Liver (tissue), 9 donors: ENCODE measurements around the gene WASF2. TPM values are rescaled to one million over a fixed set of nuclear protein-coding genes. Genes with fewer than 3 reads are reported as not detected.

ENCODE experiments used
- DNase-seq: peaks from one replicate; pipeline ENCODE4 v3.0.0-alpha.2; 2017; ENCODE audit warnings: low spot score
- H3K27ac ChIP-seq, 2 donors: one replicate each; pipeline ENCODE4 v1.7.0; 2013; ENCODE audit warnings: inconsistent platforms in 2 of 2, low read length in 2 of 2, control low read depth in 1 of 2, low read depth in 1 of 2, mild to moderate bottlenecking in 1 of 2
- H3K27me3 ChIP-seq, 4 donors: one replicate each; pipeline versions ENCODE4 v1.6.1 to v1.7.0; 2013; ENCODE audit warnings: low read length in 3 of 4, inconsistent platforms in 1 of 4, mild to moderate bottlenecking in 1 of 4, moderate library complexity in 1 of 4; ENCODE audit not compliant: control insufficient read depth in 4 of 4, insufficient read depth in 4 of 4
- H3K36me3 ChIP-seq, 4 donors: one replicate each; pipeline versions ENCODE4 v1.6.1 to v1.7.0; 2013; ENCODE audit warnings: low read length in 3 of 4, mild to moderate bottlenecking in 3 of 4, low read depth in 1 of 4, moderate library complexity in 1 of 4; ENCODE audit not compliant: control insufficient read depth in 4 of 4, insufficient read depth in 3 of 4
- H3K4me1 ChIP-seq, 4 donors: one replicate each; pipeline versions ENCODE4 v1.6.1 to v1.7.0; 2013; ENCODE audit warnings: low read length in 3 of 4, mild to moderate bottlenecking in 3 of 4, moderate library complexity in 1 of 4; ENCODE audit not compliant: control insufficient read depth in 4 of 4, insufficient read depth in 4 of 4
- H3K4me3 ChIP-seq, 3 donors: one replicate each; pipeline versions ENCODE4 v1.6.1 to v1.7.0; 2013; ENCODE audit warnings: low read length in 3 of 3, control low read depth in 1 of 3, low read depth in 1 of 3, mild to moderate bottlenecking in 1 of 3
- H3K9ac ChIP-seq, 2 donors: one replicate each; pipeline ENCODE4 v1.7.0; 2013; ENCODE audit warnings: low read length in 2 of 2, mild to moderate bottlenecking in 2 of 2, moderate library complexity in 2 of 2, control low read depth in 1 of 2, low read depth in 1 of 2
- H3K9me3 ChIP-seq, 4 donors: one replicate each; pipeline versions ENCODE4 v1.6.1 to v1.7.0; 2013; ENCODE audit warnings: low read length in 3 of 4; ENCODE audit not compliant: control insufficient read depth in 4 of 4
- EGR1 ChIP-seq, 2 donors: IDR thresholded peaks; 2 replicates each; pipeline ENCODE4 v1.6.1; 2016 to 2018; ENCODE audit warnings: antibody characterized with exemption in 2 of 2, low read depth in 2 of 2
- FOXA1 ChIP-seq: IDR thresholded peaks from 2 replicates; pipeline ENCODE4 v1.6.1; 2016; ENCODE audit warnings: antibody characterized with exemption
- FOXA2 ChIP-seq: IDR thresholded peaks from 2 replicates; pipeline ENCODE4 v1.6.1; 2016; ENCODE audit warnings: antibody characterized with exemption
- GABPA ChIP-seq, 2 donors: IDR thresholded peaks in 1 of 2; conservative IDR thresholded peaks in 1 of 2; 2 replicates each; pipeline ENCODE4 v1.6.1; 2016; ENCODE audit warnings: antibody characterized with exemption in 2 of 2, mild to moderate bottlenecking in 1 of 2, moderate library complexity in 1 of 2
- HNF4A ChIP-seq, 2 donors: conservative IDR thresholded peaks; 2 replicates each; pipeline ENCODE4 v1.6.1; 2016; ENCODE audit warnings: antibody characterized with exemption in 2 of 2, mild to moderate bottlenecking in 2 of 2
- HNF4G ChIP-seq: IDR thresholded peaks from 2 replicates; pipeline ENCODE4 v1.6.1; 2016; ENCODE audit warnings: antibody characterized with exemption
- JUND ChIP-seq, 2 donors: IDR thresholded peaks; 2 replicates each; pipeline ENCODE4 v1.6.1; 2016; ENCODE audit warnings: antibody characterized with exemption in 2 of 2
- NR2F2 ChIP-seq: IDR thresholded peaks from 2 replicates; pipeline ENCODE4 v1.6.1; 2016; ENCODE audit warnings: antibody characterized with exemption
- RAD21 ChIP-seq, 2 donors: IDR thresholded peaks; 2 replicates each; pipeline ENCODE4 v1.6.1; 2016; ENCODE audit warnings: antibody characterized with exemption in 2 of 2, mild to moderate bottlenecking in 2 of 2
- RXRA ChIP-seq, 2 donors: IDR thresholded peaks; 2 replicates each; pipeline ENCODE4 v1.6.1; 2017 to 2018; ENCODE audit warnings: antibody characterized with exemption in 2 of 2, mild to moderate bottlenecking in 1 of 2
- SP1 ChIP-seq: IDR thresholded peaks from 2 replicates; pipeline ENCODE4 v1.6.1; 2018; ENCODE audit warnings: antibody characterized with exemption, mild to moderate bottlenecking
- TAF1 ChIP-seq: conservative IDR thresholded peaks from 2 replicates; pipeline ENCODE4 v1.6.1; 2016; ENCODE audit warnings: antibody characterized with exemption, mild to moderate bottlenecking
- YY1 ChIP-seq: IDR thresholded peaks from 2 replicates; pipeline ENCODE4 v1.6.1; 2016; ENCODE audit warnings: antibody characterized with exemption, mild to moderate bottlenecking
- WGBS: extraction: QIAGEN DNeasy Blood & Tissue Kit; methylation state at CpG from one replicate; pipeline ENCODE4 v1.1.7; 2013; 5-methylcytosine and 5-hydroxymethylcytosine counted together
- polyA plus RNA-seq, 2 donors: library from polyadenylated mRNA; stranded (reverse) in 1 of 2; unstranded in 1 of 2; fragments of 200-250 nt in 1 of 2; fragments of >200 nt in 1 of 2; fragmentation: Nextera tagmentation in 1 of 2; extraction: Ambion mirVana in 1 of 2; gene quantifications; one replicate each; pipeline versions ENCODE4 v1.2.1 to v1.2.3, GENCODE V29; 2013 to 2015
- total RNA-seq, 2 donors: library from RNA; depleted of rRNA; stranded (reverse); fragments of >200 nt; gene quantifications; one replicate each; pipeline ENCODE4 v1.2.3, GENCODE V29; 2014
- TF ChIP-seq, protein P1 (sequence below): IDR thresholded peaks from 2 replicates; pipeline ENCODE4 v1.6.1; 2016; ENCODE audit warnings: antibody characterized with exemption
- TF ChIP-seq, protein P2 (sequence below): IDR thresholded peaks from 2 replicates; pipeline ENCODE4 v1.6.1; 2016; ENCODE audit warnings: antibody characterized with exemption, mild to moderate bottlenecking
- TF ChIP-seq, protein P3 (sequence below): fragments of 150-350 bp; IDR thresholded peaks from 2 replicates; pipeline ENCODE4 v1.5.1; 2017; ENCODE audit warnings: improper control_type of control experiment, low read depth, low read length; ENCODE audit not compliant: missing input control
- TF ChIP-seq, protein P4 (sequence below): IDR thresholded peaks from 2 replicates; pipeline ENCODE4 v1.6.1; 2016; ENCODE audit warnings: antibody characterized with exemption
- TF ChIP-seq, protein P5 (sequence below): IDR thresholded peaks from 2 replicates; pipeline ENCODE4 v1.6.1; 2016; ENCODE audit warnings: antibody characterized with exemption
- donor health status: healthy.
- donor health status: healthy.
- donor health status: healthy.
- donor health status: healthy.
- donor health status: healthy.

The WASF2 gene
- total and polyA plus RNA-seq, 4 donors, result 11.6 to 37.7 (median 18.7) TPM

DNA sequence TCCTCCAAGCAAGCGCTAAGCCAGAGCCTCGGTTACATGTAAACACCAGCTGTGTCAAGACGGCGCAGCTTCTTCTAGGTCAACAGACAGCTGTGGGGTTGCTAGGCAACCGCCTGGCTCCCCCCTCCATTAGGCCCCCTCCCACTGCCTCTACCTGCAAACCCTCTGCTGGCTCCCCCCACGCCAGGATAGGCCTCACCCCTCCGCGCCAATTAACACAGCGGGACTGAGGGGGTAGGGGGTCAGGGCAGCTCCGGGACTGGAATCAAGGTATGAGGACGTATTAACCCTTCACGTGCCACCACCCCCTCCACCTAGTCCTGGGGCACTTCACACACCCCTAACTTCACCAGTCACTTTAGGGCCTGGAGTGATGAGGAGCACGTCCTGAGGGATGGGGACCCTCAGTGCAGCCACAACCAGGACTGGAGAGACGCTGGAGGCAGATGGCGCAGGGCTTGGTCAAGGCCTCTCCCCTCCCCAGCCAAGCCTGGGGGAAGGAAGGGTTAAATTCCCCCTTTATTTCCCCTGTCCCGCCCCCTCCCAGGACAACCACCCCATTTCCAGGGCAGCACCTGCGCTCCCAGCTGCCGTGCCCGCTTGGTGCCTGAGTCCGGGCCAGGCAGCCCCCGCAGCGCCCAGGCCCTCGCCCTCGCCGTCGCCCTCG lies 37.4 kb upstream of the WASF2 start:
- Histone ChIP-seq H3K9me3 (no peaks in the 10 kb centered on the region), H3K36me3 (no peaks in the 10 kb centered on the region), H3K27me3 (no peaks in the 10 kb centered on the region), H3K9ac (no peak overlapping the region), H3K4me3 (peak overlapping the region in 1 of 3 donors; percentile 47), H3K4me1 (peaks cover 6 to 28% (median 8%) of the 10 kb centered on the region in 4 donors), H3K27ac (peak overlapping the region in 1 of 2 donors; percentile 36)
- DNase-seq, result no peak
- TF ChIP-seq, protein P1, sequence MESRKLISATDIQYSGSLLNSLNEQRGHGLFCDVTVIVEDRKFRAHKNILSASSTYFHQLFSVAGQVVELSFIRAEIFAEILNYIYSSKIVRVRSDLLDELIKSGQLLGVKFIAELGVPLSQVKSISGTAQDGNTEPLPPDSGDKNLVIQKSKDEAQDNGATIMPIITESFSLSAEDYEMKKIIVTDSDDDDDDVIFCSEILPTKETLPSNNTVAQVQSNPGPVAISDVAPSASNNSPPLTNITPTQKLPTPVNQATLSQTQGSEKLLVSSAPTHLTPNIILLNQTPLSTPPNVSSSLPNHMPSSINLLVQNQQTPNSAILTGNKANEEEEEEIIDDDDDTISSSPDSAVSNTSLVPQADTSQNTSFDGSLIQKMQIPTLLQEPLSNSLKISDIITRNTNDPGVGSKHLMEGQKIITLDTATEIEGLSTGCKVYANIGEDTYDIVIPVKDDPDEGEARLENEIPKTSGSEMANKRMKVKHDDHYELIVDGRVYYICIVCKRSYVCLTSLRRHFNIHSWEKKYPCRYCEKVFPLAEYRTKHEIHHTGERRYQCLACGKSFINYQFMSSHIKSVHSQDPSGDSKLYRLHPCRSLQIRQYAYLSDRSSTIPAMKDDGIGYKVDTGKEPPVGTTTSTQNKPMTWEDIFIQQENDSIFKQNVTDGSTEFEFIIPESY, result no peak
- TF ChIP-seq YY1 (no peak), RXRA (IDR thresholded peaks at IDR 0.05) (no peak), NR2F2 (no peak), JUND (IDR thresholded peaks at IDR 0.05) (no peak), SP1 (no peak), EGR1 (IDR thresholded peaks at IDR 0.05; ENCODE audit: low read depth in 2 of 2) (no peak), FOXA2 (no peak), FOXA1 (no peak), TAF1 (no peak), HNF4G (no peak), HNF4A (conservative IDR thresholded peaks at IDR 0.05) (no peak), RAD21 (IDR thresholded peaks at IDR 0.05) (no peak), GABPA (IDR thresholded peaks at IDR 0.05 in 1 of 2, conservative IDR thresholded peaks at IDR 0.05 in 1 of 2) (no peak)
- TF ChIP-seq, protein P2, sequence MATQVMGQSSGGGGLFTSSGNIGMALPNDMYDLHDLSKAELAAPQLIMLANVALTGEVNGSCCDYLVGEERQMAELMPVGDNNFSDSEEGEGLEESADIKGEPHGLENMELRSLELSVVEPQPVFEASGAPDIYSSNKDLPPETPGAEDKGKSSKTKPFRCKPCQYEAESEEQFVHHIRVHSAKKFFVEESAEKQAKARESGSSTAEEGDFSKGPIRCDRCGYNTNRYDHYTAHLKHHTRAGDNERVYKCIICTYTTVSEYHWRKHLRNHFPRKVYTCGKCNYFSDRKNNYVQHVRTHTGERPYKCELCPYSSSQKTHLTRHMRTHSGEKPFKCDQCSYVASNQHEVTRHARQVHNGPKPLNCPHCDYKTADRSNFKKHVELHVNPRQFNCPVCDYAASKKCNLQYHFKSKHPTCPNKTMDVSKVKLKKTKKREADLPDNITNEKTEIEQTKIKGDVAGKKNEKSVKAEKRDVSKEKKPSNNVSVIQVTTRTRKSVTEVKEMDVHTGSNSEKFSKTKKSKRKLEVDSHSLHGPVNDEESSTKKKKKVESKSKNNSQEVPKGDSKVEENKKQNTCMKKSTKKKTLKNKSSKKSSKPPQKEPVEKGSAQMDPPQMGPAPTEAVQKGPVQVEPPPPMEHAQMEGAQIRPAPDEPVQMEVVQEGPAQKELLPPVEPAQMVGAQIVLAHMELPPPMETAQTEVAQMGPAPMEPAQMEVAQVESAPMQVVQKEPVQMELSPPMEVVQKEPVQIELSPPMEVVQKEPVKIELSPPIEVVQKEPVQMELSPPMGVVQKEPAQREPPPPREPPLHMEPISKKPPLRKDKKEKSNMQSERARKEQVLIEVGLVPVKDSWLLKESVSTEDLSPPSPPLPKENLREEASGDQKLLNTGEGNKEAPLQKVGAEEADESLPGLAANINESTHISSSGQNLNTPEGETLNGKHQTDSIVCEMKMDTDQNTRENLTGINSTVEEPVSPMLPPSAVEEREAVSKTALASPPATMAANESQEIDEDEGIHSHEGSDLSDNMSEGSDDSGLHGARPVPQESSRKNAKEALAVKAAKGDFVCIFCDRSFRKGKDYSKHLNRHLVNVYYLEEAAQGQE, result no peak
- TF ChIP-seq, protein P3, sequence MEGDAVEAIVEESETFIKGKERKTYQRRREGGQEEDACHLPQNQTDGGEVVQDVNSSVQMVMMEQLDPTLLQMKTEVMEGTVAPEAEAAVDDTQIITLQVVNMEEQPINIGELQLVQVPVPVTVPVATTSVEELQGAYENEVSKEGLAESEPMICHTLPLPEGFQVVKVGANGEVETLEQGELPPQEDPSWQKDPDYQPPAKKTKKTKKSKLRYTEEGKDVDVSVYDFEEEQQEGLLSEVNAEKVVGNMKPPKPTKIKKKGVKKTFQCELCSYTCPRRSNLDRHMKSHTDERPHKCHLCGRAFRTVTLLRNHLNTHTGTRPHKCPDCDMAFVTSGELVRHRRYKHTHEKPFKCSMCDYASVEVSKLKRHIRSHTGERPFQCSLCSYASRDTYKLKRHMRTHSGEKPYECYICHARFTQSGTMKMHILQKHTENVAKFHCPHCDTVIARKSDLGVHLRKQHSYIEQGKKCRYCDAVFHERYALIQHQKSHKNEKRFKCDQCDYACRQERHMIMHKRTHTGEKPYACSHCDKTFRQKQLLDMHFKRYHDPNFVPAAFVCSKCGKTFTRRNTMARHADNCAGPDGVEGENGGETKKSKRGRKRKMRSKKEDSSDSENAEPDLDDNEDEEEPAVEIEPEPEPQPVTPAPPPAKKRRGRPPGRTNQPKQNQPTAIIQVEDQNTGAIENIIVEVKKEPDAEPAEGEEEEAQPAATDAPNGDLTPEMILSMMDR, result no peak
- TF ChIP-seq, protein P4, sequence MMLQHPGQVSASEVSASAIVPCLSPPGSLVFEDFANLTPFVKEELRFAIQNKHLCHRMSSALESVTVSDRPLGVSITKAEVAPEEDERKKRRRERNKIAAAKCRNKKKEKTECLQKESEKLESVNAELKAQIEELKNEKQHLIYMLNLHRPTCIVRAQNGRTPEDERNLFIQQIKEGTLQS, result no peak
- TF ChIP-seq, protein P5, sequence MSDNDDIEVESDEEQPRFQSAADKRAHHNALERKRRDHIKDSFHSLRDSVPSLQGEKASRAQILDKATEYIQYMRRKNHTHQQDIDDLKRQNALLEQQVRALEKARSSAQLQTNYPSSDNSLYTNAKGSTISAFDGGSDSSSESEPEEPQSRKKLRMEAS, result no peak
- 37% methylated on average over 27 of the region's 27 CpGs for WGBS
